K562 (cell line): ENCODE results near the gene BZW2. TPM values are rescaled to one million over a fixed set of nuclear protein-coding genes. Genes with fewer than 3 reads are reported as not detected.

ENCODE experiments used
- HIVEP1 ChIP-seq: fragments of 250-450 bp; sonication (Bioruptor Pico); IDR thresholded peaks from 2 replicates; pipeline ENCODE4 v1.4.0; 2020; ENCODE audit warnings: mild to moderate bottlenecking
- PHF8 ChIP-seq: fragments of 200-600 bp; sonication (generic); IDR thresholded peaks from 2 replicates; pipeline ENCODE4 v1.6.1; 2012; ENCODE audit warnings: mixed run types, mild to moderate bottlenecking, inconsistent platforms, low read length, moderate library complexity, borderline replicate concordance
- SIN3B ChIP-seq: fragments of 450-650 bp; IDR thresholded peaks from 2 replicates; pipeline ENCODE4 v1.6.1; 2017; ENCODE audit warnings: low read depth, mild to moderate bottlenecking, moderate library complexity
- SREBF1 ChIP-seq: fragments of 150-350 bp; IDR thresholded peaks from 2 replicates; pipeline ENCODE4 v1.6.1; 2014; ENCODE audit warnings: antibody characterized with exemption, low read depth, low read length, borderline replicate concordance
- ZBTB1 ChIP-seq: sonication (generic); formaldehyde crosslinking; IDR thresholded peaks from 2 replicates; pipeline ENCODE4 v1.8.1; 2023; ENCODE audit warnings: missing genetic modification reagents, low read depth, mild to moderate bottlenecking, borderline replicate concordance
- ZKSCAN1 ChIP-seq: fragments of 150-350 bp; IDR thresholded peaks from 2 replicates; pipeline ENCODE4 v1.6.1; 2016; ENCODE audit warnings: low read depth, low read length
- ZNF121 ChIP-seq: sonication (generic); formaldehyde crosslinking; conservative IDR thresholded peaks from 2 replicates; pipeline ENCODE4 v1.8.0; 2022; ENCODE audit warnings: missing genetic modification reagents
- ZNF282 ChIP-seq: sonication (generic); formaldehyde crosslinking; IDR thresholded peaks from 2 replicates; pipeline ENCODE4 v1.8.1; 2023; ENCODE audit warnings: missing genetic modification reagents
- ZNF695 ChIP-seq: fragments of 450-650 bp; formaldehyde crosslinking; IDR thresholded peaks from 2 replicates; pipeline ENCODE4 v1.4.0; 2020; ENCODE audit warnings: mild to moderate bottlenecking, moderate library complexity
- ZSCAN32 ChIP-seq: fragments of 450-650 bp; formaldehyde crosslinking; IDR thresholded peaks from 2 replicates; pipeline ENCODE4 v1.4.0; 2020; ENCODE audit warnings: mild to moderate bottlenecking, moderate library complexity
- polyA plus RNA-seq, 8 experiments: library from polyadenylated mRNA; depleted of rRNA in 4 of 8; stranded (reverse) in 5 of 8; unstranded in 3 of 8; fragments of >200 nt; fragmentation: Nextera tagmentation in 2 of 8; fragmentation: Illumina TruSeq in 1 of 8; extraction: Ambion mirVana in 2 of 8; extraction: Trizol in 1 of 8; gene quantifications; 2 replicates each; pipeline versions ENCODE4 v1.2.1 to v1.2.3, GENCODE V29; 2011 to 2014; ENCODE audit warnings: inconsistent platforms in 1 of 8, missing spikeins in 1 of 8
- total RNA-seq, 7 experiments: library from RNA; depleted of rRNA in 6 of 7; stranded (reverse); fragments of >200 nt in 6 of 7; fragmentation: Illumina TruSeq in 2 of 7; extraction: Trizol in 2 of 7; gene quantifications; 2 replicates each; pipeline versions ENCODE4 v1.2.1 to v1.2.3, GENCODE V29; 2011 to 2021; ENCODE audit warnings: low replicate concordance in 1 of 7
- TF ChIP-seq, protein P1 (sequence below): fragments of 250-450 bp; sonication (Bioruptor Pico); IDR thresholded peaks from 2 replicates; pipeline ENCODE4 v1.8.0; 2021; ENCODE audit warnings: mild to moderate bottlenecking, moderate library complexity
- TF ChIP-seq, protein P2 (sequence below): fragments of 450-650 bp; formaldehyde crosslinking; IDR thresholded peaks from 2 replicates; pipeline ENCODE4 v1.4.0; 2020; ENCODE audit warnings: mild to moderate bottlenecking, mixed read lengths
- TF ChIP-seq, protein P3 (sequence below): IDR thresholded peaks from 3 replicates; pipeline ENCODE4 v1.6.1; 2011; ENCODE audit warnings: borderline replicate concordance, mild to moderate bottlenecking, moderate library complexity; ENCODE audit not compliant: insufficient read length; ENCODE audit errors: extremely low read depth
- TF ChIP-seq, protein P4 (sequence below), 2 experiments: fragments of 450-650 bp; conservative IDR thresholded peaks; 2 replicates each; pipeline ENCODE4 v1.6.1; 2017; ENCODE audit warnings: mild to moderate bottlenecking in 2 of 2, moderate library complexity in 2 of 2
- TF ChIP-seq, protein P5 (sequence below): fragments of 450-650 bp; formaldehyde crosslinking; IDR thresholded peaks from 2 replicates; pipeline ENCODE4 v1.4.0; 2022; ENCODE audit warnings: missing genetic modification characterization

Gene BZW2
- total and polyA plus RNA-seq, 9 of the 15 experiments (the other 6 are each of a cell fraction or from before 2014, with no cell fraction given): 140 to 316 (median 173) TPM

DNA sequence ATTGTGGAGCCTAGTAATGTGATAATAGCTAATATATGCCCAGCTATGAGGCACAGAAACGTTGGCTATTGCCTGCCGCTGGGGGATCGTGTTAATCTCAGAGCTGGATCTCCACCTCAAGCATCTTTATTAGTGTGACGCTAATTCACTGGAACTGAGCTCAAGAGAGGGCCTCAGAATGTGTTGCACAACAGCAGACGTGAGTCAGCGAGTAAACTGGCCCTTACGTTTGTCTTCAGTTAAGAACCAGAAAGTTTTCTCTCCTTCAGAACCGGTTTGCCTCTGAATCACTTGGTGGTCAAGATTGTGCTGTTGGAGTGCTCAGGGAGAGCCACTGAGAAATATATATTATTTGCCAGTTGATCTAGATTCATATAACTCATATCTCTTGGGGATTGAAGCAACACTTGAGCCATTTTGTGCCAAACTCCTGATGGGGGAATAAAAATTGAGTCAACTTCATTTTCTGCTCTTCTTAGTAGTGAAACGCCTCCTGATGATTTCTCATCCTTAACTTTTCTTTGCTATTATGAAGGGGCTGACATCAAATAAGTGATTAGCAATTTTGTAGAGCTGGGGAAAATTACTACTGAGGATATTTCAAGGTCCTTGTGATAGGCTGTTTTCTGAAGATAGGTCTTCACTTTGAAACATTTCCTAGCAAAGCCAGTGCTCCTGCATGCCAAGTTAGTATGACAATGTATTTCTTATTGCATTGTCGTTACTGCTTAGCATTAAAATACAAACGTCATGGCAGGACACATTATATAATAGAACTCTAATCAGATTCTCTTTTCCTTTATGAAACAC, 22.3 kb downstream of the BZW2 start (continued):
- TF ChIP-seq, protein P1, sequence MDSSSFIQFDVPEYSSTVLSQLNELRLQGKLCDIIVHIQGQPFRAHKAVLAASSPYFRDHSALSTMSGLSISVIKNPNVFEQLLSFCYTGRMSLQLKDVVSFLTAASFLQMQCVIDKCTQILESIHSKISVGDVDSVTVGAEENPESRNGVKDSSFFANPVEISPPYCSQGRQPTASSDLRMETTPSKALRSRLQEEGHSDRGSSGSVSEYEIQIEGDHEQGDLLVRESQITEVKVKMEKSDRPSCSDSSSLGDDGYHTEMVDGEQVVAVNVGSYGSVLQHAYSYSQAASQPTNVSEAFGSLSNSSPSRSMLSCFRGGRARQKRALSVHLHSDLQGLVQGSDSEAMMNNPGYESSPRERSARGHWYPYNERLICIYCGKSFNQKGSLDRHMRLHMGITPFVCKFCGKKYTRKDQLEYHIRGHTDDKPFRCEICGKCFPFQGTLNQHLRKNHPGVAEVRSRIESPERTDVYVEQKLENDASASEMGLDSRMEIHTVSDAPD (CRISPR knock-in tag): 0 out of 2 replicates have a peak, but pooled peaks have one; percentile 39
- no peak for TF ChIP-seq ZNF695 (CRISPR knock-in tag)
- no peak for TF ChIP-seq SREBF1
- TF ChIP-seq, protein P2, sequence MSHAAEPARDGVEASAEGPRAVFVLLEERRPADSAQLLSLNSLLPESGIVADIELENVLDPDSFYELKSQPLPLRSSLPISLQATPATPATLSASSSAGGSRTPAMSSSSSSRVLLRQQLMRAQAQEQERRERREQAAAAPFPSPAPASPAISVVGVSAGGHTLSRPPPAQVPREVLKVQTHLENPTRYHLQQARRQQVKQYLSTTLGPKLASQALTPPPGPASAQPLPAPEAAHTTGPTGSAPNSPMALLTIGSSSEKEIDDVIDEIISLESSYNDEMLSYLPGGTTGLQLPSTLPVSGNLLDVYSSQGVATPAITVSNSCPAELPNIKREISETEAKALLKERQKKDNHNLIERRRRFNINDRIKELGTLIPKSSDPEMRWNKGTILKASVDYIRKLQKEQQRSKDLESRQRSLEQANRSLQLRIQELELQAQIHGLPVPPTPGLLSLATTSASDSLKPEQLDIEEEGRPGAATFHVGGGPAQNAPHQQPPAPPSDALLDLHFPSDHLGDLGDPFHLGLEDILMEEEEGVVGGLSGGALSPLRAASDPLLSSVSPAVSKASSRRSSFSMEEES (CRISPR knock-in tag): no peak
- no peak for TF ChIP-seq ZBTB1 (CRISPR knock-in tag)
- no peak for TF ChIP-seq ZKSCAN1
- no peak for TF ChIP-seq ZSCAN32
- no peak for TF ChIP-seq SIN3B
- TF ChIP-seq, protein P3, sequence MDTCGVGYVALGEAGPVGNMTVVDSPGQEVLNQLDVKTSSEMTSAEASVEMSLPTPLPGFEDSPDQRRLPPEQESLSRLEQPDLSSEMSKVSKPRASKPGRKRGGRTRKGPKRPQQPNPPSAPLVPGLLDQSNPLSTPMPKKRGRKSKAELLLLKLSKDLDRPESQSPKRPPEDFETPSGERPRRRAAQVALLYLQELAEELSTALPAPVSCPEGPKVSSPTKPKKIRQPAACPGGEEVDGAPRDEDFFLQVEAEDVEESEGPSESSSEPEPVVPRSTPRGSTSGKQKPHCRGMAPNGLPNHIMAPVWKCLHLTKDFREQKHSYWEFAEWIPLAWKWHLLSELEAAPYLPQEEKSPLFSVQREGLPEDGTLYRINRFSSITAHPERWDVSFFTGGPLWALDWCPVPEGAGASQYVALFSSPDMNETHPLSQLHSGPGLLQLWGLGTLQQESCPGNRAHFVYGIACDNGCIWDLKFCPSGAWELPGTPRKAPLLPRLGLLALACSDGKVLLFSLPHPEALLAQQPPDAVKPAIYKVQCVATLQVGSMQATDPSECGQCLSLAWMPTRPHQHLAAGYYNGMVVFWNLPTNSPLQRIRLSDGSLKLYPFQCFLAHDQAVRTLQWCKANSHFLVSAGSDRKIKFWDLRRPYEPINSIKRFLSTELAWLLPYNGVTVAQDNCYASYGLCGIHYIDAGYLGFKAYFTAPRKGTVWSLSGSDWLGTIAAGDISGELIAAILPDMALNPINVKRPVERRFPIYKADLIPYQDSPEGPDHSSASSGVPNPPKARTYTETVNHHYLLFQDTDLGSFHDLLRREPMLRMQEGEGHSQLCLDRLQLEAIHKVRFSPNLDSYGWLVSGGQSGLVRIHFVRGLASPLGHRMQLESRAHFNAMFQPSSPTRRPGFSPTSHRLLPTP: no peak
- TF ChIP-seq, protein P4, sequence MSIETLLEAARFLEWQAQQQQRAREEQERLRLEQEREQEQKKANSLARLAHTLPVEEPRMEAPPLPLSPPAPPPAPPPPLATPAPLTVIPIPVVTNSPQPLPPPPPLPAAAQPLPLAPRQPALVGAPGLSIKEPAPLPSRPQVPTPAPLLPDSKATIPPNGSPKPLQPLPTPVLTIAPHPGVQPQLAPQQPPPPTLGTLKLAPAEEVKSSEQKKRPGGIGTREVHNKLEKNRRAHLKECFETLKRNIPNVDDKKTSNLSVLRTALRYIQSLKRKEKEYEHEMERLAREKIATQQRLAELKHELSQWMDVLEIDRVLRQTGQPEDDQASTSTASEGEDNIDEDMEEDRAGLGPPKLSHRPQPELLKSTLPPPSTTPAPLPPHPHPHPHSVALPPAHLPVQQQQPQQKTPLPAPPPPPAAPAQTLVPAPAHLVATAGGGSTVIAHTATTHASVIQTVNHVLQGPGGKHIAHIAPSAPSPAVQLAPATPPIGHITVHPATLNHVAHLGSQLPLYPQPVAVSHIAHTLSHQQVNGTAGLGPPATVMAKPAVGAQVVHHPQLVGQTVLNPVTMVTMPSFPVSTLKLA (conservative IDR thresholded peaks at IDR 0.05): 0 out of 4 replicates have a peak, but pooled peaks of 1 of the 2 experiments have one; percentile 14
- TF ChIP-seq HIVEP1 (CRISPR knock-in tag): no peak
- no peak for TF ChIP-seq ZNF121 (CRISPR knock-in tag)
- TF ChIP-seq PHF8: no peak
- no peak for TF ChIP-seq ZNF282
- TF ChIP-seq, protein P5, sequence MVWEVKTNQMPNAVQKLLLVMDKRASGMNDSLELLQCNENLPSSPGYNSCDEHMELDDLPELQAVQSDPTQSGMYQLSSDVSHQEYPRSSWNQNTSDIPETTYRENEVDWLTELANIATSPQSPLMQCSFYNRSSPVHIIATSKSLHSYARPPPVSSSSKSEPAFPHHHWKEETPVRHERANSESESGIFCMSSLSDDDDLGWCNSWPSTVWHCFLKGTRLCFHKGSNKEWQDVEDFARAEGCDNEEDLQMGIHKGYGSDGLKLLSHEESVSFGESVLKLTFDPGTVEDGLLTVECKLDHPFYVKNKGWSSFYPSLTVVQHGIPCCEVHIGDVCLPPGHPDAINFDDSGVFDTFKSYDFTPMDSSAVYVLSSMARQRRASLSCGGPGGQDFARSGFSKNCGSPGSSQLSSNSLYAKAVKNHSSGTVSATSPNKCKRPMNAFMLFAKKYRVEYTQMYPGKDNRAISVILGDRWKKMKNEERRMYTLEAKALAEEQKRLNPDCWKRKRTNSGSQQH (CRISPR knock-in tag): no peak
